Hematopoietic multipotent progenitor cell treated with erythropoietin and hydrocortisone succinate and interleukin-3 and kit ligand, for 6 days (in vitro differentiated cells): ENCODE results near the gene ZMYM5.
A peak's percentile ranks its signal among the peaks of the same experiment; 100 is the strongest.
"Not testable (repeated sequence)": the region's sequence is repeated elsewhere in the genome, so short reads cannot be mapped to it uniquely, and the experiment has no call there.

Experiments
- DNase-seq: peaks from one replicate; pipeline ENCODE4 v3.0.0-alpha.2; 2015

The ZMYM5 gene

GRCh38 chr13:19863323-19864023 is at the start of gene ZMYM5:
TSS of gene ZMYM5 (minus strand) at chr13:19863649. CDS start at chr13:19852180, 11,469 bp downstream.
- DNase-seq: peak; percentile 99

GRCh38 chr13:19910336-19911072 is 47.1 kb upstream of the ZMYM5 start:
- DNase-seq: no peak

GRCh38 chr13:19908350-19908986 is 45.0 kb upstream of the ZMYM5 start:
- DNase-seq: no peak

- DNase-seq: not testable (repeated sequence)
Measured at GRCh38 chr13:19905487-19906195, 42.2 kb upstream of the ZMYM5 start.

- DNase-seq: no peak
Measured at GRCh38 chr13:19890030-19890429, 26.6 kb upstream of the ZMYM5 start.

- DNase-seq: peak; percentile 52
Measured at GRCh38 chr13:19888799-19889198, 25.4 kb upstream of the ZMYM5 start.

GRCh38 chr13:19882231-19882630 is 18.8 kb upstream of the ZMYM5 start:
- no peak for DNase-seq

- DNase-seq: no peak
Measured at GRCh38 chr13:19881641-19882040, 18.2 kb upstream of the ZMYM5 start.

GRCh38 chr13:19864746-19865309 is 1.4 kb upstream of the ZMYM5 start:
- DNase-seq: peak; percentile 91

- peak; percentile 88 for DNase-seq
Measured at GRCh38 chr13:19864024-19864745, 736 bp upstream of the ZMYM5 start.

- DNase-seq: peak; percentile 76
Measured at GRCh38 chr13:19862481-19863313, 752 bp downstream of the ZMYM5 start.

GRCh38 chr13:19861762-19862161 is 1.7 kb downstream of the ZMYM5 start:
- DNase-seq: no peak

GRCh38 chr13:19860884-19861655 is 2.4 kb downstream of the ZMYM5 start:
- no peak for DNase-seq

- DNase-seq: not testable (repeated sequence)
Measured at GRCh38 chr13:19857637-19858036, 5.8 kb downstream of the ZMYM5 start.

GRCh38 chr13:19852766-19853165 is 10.7 kb downstream of the ZMYM5 start:
- no peak for DNase-seq

- peak; percentile 34 for DNase-seq
Measured at GRCh38 chr13:19845758-19846157, 17.7 kb downstream of the ZMYM5 start.

- no peak for DNase-seq
Measured at GRCh38 chr13:19838865-19839275, 24.6 kb downstream of the ZMYM5 start.

GRCh38 chr13:19836472-19836871 is 27.0 kb downstream of the ZMYM5 start:
- peak; percentile 45 for DNase-seq

- no peak for DNase-seq
Measured at GRCh38 chr13:19834704-19835103, 28.7 kb downstream of the ZMYM5 start.

- DNase-seq: no peak
Measured at GRCh38 chr13:19822673-19823072, 40.8 kb downstream of the ZMYM5 start.
